Fibroblast of pulmonary artery (primary cell): ENCODE data around the gene ERBB2.
"Not testable (repeated sequence)": the region's sequence is repeated elsewhere in the genome, so short reads cannot be mapped to it uniquely, and the experiment has no call there.

Source experiments
- DNase-seq: peaks from one replicate; pipeline ENCODE4 v3.0.0-alpha.2; 2010; ENCODE audit warnings: low read depth
- H3K4me3 ChIP-seq: replicated peaks from 2 replicates; pipeline ENCODE4 v1.5.1; 2011; ENCODE audit warnings: low read depth, mild to moderate bottlenecking, control low read depth, low read length, moderate library complexity
- TF ChIP-seq, protein P1 (sequence below): IDR thresholded peaks from 2 replicates; pipeline ENCODE4 v1.5.1; 2011; ENCODE audit warnings: mild to moderate bottlenecking, control low read depth, low read length, inconsistent platforms; ENCODE audit errors: missing control alignments

Gene ERBB2

DNA sequence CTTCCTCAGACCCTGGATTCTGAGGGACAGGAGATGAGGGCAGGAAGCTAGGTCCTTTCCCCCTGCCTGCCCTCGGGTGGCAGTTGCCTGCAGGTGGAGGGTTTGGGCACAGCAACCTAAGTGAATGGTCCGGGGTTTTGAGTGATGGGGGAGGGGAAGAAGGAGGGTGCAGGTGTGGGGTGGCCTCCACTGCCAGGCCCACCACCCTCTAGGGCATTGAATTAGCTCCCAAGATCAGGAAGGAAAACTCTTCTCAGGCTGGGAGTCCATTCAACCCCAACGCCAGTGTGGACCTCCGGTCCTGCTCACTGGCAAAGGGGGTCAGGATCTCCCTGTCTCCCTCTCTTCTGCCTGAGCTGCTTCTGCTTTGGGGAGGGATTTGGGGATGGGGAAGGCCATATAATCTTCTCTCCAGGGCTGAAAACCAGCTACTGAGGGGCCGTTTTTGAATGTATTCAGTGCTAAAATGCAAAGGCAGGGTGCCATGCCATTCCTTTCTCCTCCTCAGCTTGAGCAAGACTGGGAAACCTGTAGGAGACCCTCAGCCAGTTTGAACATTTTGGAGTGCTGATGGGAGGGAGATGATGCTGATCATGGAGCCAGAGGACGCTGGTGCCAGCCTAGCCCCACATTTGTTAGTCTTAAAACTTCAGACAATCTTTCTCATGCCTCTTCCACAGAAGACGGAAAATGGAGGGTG lies 56.7 kb downstream of the ERBB2 start:
- TF ChIP-seq, protein P1, sequence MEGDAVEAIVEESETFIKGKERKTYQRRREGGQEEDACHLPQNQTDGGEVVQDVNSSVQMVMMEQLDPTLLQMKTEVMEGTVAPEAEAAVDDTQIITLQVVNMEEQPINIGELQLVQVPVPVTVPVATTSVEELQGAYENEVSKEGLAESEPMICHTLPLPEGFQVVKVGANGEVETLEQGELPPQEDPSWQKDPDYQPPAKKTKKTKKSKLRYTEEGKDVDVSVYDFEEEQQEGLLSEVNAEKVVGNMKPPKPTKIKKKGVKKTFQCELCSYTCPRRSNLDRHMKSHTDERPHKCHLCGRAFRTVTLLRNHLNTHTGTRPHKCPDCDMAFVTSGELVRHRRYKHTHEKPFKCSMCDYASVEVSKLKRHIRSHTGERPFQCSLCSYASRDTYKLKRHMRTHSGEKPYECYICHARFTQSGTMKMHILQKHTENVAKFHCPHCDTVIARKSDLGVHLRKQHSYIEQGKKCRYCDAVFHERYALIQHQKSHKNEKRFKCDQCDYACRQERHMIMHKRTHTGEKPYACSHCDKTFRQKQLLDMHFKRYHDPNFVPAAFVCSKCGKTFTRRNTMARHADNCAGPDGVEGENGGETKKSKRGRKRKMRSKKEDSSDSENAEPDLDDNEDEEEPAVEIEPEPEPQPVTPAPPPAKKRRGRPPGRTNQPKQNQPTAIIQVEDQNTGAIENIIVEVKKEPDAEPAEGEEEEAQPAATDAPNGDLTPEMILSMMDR = no peak
- DNase-seq = no peak
- H3K4me3 ChIP-seq = no peak overlapping the region

DNA sequence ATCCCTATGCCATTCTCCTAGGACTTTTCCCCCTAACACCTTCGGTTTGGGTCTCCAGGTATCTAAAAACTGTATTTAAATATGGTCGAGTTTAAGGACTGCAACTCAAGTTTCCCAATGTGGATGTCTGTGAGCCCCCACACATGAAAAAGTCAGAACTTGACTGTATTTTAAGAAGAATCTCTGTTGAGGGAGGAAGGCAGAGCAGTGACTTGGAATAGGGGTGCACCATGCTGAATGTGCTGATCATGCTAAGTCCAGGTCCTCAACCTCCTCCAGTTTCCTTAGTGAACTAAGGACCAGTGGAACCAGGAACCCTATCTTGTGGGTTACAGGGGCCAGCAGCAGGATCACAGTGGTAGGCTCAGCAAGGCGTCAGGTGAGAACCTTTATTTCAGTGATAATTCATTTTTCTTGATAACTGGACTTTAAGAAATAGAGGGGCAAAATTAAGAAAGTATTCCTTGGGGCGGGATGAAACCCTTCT lies 57.4 kb downstream of the ERBB2 start:
- no peak for DNase-seq
- TF ChIP-seq, protein P1 = no peak
- H3K4me3 ChIP-seq = no peak overlapping the region

DNA sequence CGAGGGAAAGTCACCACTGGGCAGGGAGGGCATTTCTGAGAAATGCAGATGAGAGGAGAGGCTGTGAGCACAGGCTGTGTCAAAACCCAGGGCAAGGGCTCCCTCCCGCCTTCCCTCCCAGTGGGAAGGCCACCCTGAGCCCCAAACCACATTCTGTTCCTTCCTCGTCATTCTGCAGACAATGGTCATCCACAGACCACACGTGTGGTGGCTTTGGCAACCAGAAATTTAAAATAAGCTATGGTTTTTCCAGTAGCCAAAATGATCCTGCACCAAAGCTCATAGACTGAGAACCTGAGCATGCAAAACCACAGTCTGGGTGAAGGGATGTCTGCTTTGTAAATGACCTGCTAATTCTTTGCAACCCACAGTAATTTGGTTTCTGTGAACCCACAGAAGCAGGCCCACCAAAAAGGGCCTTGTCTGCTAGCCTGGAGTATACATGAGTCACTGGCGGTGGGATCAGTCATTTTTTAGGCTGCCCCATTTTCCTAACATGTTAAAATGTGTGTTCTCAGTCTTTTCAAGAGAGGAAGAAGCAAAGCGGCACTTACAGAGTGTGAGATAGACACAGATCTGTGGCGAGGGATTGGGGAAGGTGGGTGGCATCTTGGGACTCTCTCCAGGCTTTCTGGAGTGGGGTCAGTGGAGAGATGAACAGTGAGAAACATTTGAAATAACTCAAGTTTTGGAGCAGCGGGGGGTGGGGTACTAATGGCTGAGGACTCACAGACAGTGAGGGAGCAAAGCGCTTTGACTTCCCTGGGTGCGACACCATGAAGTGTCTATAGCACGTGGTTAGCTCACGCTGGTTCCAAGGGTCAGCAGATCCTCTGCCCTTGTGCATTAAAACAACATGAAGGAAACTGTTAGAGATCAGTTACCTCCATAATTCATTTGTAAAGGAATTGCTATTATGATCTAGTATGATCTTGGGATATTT lies 58.3 kb downstream of the ERBB2 start:
- DNase-seq = no peak
- TF ChIP-seq, protein P1 = no peak
- H3K4me3 ChIP-seq = no peak overlapping the region

DNA sequence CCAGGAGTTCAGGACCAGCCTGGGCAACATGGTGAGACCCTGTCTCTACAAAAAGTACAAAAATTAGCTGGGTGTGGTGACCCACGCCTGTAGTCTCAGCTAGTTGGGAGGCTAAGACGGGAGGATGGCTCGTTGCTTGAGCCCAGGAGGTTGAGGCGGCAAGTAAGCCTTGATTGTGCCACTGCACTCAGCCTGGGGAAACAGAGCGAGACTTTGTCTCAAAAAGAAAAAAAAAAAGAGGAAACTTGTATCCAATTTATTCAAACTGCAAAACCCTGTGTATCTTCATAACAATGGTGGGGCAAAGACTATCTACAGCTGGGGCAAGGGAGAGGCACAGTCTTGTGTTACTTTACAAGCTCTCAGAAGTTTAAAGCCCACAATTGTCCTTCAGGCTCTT lies 59.3 kb downstream of the ERBB2 start:
- TF ChIP-seq, protein P1 = no peak
- DNase-seq = no peak
- no peak overlapping the region for H3K4me3 ChIP-seq

DNA sequence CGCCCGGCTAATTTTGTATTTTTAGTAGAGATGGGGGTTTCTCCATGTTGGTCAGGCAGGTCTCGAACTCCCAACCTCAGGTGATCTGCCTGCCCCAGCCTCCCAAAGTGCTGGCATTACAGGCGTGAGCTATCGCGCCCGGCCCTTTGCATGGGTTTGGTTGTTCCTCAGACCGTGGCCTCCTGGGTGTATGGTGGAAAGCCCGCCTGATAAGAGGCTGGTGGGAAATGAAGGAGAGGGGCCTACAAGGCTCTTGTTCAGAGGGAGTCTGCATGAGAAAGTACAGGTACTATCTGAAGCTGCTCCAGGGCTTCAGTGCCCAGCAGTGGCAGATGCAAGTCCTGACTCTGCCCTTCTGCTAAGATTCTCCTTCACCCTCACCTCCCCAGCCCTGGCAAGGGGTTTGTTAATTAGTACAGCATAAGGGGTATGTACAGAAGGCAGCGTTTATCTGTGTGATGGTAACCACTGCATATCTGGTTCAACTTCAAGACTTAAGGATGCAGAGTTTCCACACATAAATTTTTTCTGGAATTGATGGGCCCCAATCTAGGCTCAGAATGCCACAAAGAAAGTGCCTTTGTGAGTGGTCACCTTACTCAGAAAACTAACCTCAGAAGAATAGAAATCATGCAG lies 62.1 kb downstream of the ERBB2 start:
- peak; percentile 22 for DNase-seq
- TF ChIP-seq, protein P1 = no peak
- H3K4me3 ChIP-seq = no peak overlapping the region

DNA sequence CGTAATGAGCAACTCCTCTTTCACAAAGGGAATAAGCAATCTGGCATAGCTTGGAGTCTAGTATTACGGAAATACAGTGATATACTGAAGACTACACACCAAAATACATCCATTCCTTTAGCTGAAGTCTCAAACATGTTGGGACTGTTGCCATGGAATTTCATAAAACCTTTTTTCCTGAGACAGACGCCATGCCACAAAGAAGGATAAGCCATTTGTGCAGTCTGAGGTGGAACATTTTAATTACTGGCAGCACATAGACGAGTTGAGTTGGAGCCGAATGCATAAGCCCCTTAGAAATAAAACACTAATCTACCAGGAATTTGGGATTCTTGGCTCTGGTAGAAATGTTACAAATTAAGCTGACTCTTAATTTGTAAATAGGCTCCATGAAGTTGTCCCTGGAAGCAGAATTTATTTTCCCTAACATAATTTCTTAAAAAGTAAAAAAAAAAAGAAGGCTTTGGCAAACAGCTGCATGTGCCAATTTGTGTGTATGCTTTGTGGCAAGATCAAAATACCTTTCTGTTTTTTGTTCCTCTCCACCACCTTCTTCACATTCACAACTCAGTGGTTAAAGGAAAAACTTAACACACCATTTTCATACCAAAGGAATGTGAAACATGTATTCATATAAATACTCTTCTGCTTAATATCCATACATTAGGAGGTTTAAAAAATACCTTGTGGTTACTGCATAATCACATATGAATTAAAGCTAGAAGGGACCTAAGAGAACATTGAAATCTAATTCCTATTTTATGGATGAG lies 63.4 kb downstream of the ERBB2 start:
- TF ChIP-seq, protein P1 = no peak
- DNase-seq = peak; percentile 72
- H3K4me3 ChIP-seq = no peak overlapping the region

DNA sequence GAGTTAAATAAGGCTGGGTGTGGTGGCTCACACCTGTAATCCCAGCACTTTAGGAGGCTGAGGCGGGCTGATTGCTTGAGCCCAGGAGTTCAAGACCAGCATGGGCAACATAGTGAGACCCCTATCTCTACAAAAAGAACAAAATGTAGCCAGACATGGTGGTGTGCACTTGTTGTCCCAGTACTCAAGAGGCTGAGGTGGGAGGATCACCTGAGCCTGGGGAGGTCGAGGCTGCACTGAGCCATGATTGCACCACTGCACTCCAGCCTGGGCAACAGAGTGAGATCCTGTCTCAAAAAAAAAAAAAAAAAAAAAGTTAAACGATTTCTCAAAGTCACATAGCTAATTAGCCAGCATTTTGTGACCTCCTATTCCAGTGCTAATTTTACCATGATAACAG lies 64.3 kb downstream of the ERBB2 start:
- H3K4me3 ChIP-seq, DNase-seq: not testable (repeated sequence)
